HG03196 (cell line): Measurements from ENCODE around the gene AP5Z1.
A peak's percentile ranks its signal among the peaks of the same experiment; 100 is the strongest.

Experiments used
- ATAC-seq: cut with Tn5 transposase; IDR thresholded peaks from one replicate; pipeline ENCODE4 v1.9.1; 2021; ENCODE audit not compliant: unreplicated experiment

AP5Z1 gene

DNA sequence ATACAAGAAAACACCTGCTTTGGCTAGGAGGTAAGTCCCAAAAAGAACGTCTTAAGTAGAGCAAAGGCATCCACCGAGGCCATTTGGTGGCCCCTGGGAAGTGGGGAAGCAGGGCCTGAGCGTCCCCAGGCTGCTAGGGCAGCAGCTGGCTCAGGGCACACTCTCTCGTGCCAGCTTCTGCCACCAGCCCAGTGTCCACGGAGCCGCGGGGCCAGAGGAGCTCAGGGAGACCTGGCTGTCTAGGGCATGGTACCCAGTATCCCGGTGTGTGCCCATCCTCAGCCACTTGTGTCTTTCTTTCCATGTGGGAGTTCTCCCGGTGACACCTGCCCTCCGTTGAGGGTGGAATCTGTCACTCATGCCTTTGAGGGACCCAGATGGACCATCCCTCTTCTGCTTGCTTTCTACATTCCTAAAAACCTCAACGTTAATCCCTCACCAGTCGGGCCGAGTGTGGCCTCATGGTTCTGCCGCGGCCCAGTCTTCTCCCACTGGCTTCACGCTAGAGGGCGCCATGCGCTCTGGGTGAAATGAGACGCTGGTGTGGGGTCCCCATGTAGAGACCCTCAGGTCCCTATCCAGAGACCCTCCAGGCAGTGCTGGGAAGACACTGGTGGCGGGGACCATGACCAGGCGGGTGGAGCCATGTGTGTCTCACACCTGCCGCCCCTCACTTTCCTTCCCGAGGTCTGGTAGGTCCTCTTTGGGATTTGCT lies 9.5 kb upstream of the AP5Z1 start:
- ATAC-seq: no peak

DNA sequence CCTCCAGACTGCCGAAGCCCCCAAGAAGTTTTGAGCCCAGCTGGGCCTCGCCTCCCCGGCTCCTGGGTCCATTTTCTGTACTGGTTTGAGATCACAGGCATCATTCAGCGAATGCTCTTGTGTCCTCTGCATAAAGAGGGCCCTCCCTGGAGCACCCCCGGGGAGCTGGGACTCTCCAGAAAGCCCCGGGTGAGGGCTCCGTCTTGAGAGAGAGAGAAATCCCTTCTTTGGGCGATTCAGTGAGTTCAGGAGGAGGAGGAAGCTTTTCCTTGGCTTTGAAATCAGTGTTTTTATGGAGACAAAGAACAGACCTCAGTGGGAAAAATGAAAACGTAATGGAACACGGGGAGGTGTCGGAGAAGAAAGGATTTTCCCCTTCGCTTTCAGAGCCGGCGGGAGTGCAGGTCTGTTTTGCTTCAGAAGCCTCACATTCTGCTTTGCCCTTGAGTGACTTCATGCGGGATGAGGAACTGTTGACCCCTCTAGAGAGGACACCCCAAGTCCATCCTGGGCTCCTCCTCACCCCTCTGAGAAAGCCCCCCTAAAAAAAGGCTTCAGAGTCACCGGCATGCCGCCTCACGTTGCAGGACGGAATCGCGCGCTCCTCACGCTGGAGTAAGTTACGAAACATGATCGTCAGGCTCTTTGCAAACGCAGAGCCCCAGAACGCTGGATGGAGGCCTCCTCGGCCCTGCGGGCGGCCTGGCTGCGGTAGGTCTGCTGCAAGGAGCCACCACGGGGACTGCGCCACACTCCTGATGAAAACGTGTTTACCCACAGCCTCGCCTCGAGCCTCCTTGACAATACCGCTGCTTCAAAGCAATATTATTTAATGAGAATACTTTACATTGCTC lies 8.5 kb upstream of the AP5Z1 start:
- ATAC-seq: no peak

DNA sequence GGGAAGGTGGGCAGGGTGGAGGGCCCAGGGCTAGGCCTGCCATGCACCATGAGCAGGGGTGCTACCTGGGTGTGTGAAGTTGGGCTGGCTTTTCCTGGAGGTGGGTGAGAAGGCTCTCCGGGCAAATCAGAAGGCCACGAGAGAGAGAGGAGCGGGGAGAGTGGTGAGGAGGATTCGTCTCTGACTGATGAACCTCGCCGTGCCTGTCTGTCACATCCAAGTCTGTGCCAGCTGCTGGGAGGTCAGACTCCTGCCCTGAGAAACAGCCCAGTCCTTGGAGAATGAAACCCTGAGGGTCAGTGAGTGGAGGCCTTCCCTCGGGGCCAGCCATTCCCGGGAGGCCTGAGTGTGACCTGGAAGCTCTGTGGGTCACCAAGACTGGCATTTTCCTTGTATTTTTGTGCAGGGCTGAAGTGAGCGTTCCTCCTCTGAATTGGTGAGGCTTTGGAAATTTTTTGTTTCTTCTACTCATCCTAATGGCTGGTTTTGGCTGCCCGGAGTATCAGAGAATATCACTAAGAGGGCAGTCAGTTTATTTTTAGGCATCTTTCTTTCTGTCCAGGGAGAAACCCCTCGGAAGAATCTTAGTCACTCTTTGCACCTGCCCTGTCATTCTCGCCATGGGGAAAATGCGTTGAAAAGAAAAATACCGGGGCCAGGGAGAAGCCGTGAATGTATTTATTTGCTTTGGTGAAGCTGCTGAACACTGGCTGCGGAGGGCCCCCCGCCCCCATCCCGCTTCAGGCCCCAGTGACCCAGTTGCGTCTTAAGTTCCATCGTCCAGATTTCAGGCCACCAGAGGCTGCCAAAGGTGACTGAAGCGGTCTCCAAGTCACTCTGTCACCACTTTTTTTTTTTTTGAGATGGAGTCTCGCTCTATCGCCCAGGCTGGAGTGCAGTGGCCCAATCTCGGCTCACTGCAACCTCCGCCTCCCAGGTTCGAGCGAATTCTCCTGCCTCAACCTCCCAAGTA lies 6.5 kb upstream of the AP5Z1 start:
- no peak for ATAC-seq

DNA sequence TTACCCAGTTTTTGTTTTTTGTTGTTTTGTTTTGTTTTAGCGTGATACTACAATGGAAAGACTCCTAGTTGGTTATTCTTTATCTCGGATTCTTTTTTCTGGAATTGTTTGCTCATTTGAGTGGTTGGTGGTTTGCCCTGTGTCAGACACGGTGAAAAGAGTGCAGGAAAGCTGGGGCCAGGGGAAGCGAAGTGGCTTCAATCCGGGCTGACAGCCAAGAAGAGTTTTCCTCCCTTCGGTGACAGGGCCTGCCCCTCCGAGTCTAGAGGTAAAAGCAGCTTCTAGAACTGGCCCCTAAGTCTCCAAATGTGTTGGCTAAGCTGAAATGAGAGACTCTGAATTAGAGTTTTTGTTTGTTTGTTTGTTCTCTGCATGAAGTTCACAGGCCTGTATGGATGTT lies 5.7 kb upstream of the AP5Z1 start:
- ATAC-seq: no peak

DNA sequence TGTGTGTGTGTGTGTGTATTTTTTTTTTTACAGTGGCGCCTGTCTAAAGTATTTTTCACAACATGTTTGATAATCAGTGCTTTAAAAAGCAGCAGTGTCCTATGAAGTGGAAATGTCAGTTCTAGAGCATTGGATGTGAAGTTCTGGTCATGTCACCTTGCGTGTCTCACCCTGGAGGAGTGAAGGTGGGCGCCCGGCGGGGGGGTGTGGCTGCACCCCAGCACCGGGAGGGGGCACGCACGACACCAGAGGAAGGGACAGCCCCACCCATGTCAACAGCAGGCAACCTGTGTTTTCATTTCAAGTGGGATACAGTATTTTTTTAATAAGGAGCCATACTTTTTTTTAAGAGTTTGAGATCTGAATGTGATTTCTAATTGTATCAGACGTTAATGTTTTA lies 4.5 kb upstream of the AP5Z1 start:
- no peak for ATAC-seq

DNA sequence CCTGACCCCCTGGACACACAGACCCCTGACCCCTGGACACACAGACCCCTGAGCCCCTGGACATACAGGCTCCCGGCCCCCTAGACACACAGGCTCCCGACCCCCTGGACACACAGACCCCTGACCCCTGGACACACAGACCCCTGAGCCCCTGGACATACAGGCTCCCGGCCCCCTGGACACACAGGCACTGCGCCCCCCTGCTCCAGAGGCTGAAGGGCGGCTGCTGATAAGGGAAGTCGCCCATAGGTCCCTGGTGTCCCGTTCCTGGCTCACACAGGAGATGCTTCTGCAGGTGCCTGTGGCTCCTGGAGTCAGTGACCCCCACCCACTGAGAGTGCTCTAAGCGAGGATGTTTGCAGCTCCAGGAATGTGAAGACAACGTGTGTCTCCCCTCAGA lies 3.7 kb upstream of the AP5Z1 start:
- ATAC-seq: no peak

DNA sequence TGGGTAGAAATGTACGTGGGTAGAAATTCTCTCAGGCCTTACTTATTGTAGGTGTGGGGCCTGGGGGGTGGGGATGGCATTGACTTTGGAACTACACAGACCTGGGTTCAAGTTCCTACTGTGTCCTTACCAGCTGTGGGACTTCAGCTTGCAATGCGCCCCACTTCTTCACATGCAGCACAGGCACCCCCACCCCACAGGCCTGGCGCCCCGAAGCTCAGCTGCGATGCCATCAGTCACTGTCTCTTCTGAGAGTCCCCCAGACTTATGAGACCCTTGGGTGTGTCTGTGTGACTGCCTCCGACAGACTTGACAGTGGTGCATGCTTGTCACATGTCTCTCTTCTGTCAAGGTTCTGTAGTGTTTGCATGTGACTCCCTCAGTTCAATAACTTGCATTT lies 3.1 kb upstream of the AP5Z1 start:
- ATAC-seq: no peak

- no peak for ATAC-seq
Observed at GRCh38 chr7:4774007-4774406, 1.4 kb upstream of the AP5Z1 start.

DNA sequence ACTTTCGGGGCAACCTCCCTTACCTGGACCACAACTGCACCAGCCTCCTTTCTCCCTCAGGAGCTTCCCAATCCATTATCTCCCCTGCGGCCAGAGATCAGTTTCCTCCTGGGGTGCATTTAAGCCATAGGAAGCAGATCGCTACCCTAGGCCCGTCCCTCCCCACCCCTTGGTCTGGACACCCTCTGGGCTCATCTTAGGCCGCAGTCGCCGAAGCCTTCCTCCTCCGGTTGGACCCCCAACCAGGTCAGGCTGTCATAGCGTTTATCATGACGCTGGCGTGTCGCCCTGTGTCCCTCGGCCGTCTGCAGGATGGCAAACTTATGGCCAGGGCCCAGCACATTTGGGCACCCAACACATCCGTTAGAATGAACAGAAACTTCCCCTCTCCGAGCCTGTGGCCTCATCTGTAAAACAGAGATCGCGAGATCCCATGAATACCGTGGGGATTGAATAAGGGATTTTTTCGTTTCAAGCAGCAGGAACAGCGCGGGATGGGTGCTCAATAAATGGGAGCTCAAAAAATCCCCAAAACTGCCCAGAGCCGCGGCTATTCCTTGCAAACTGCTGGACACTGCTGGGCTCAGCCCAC lies 669 bp upstream of the AP5Z1 start:
- ATAC-seq: peak; percentile 29

GRCh38 chr7:4775848-4776623 lies 613 bp downstream of the AP5Z1 start:
- no peak for ATAC-seq

DNA sequence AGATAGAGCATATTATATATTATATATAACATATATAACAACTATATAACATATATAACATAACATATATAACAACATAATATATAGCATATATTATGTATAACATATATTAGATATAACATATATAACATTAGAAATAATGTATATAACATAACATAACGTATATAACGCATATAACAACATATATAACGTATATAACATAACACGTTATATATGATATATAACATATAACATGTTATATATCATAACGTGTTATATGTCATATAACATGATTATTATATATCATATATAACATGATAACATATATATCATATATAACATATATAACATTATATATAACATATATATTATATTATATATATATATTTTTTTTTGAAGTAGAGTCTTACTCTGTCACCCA lies 3.7 kb downstream of the AP5Z1 start:
- no peak for ATAC-seq

GRCh38 chr7:4781366-4782069 lies 6.1 kb downstream of the AP5Z1 start:
- ATAC-seq: no peak

DNA sequence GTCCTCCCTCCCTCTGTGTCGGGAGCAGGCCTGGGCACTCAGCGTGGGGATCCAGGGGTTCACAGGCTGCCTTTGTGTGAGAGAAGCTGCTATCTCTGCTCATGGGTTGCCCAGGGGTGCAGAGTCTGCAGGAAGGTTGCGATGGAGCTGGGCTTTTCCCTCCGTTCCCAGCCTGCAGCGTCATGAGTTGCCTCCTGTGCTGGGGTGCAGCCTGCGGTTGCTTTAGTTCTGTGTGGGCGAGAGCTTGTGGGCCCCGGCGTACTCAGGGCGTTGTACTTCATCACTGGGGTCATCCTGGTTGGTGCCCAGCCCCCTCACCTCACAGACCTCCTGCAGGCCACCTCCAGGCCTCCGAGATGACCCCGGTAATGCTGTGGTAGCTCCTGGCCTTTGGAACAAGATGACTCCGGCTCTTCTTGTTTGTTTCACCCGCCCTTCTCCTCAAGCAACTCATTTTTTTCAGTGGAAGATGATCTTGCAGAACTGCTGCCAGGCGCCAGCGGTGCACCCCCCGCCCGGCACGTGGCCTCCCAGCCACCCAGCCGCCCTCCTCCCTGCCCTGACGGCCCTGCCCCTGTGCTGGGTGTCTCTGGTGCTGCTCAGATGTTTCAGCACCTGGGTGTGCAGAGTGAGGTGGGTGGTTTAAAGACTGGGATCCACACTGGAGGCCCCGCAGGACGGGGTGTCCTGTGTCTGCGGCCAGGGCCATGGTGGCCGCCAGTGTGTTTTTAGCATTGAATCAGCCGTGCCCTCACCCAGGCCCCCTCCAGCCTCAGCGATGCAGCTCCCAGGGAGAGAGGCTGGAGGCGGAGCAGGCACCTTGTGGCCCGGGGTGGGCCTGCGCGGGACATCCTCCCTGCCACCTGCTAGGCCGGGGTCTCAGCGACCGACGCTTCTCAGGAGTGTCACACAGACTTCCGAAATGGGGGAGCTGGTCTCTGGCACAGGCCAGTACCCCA lies 7.2 kb downstream of the AP5Z1 start:
- no peak for ATAC-seq

- no peak for ATAC-seq
Observed at GRCh38 chr7:4783292-4783652, 7.8 kb downstream of the AP5Z1 start.

GRCh38 chr7:4783762-4784351 lies 8.4 kb downstream of the AP5Z1 start:
- no peak for ATAC-seq

DNA sequence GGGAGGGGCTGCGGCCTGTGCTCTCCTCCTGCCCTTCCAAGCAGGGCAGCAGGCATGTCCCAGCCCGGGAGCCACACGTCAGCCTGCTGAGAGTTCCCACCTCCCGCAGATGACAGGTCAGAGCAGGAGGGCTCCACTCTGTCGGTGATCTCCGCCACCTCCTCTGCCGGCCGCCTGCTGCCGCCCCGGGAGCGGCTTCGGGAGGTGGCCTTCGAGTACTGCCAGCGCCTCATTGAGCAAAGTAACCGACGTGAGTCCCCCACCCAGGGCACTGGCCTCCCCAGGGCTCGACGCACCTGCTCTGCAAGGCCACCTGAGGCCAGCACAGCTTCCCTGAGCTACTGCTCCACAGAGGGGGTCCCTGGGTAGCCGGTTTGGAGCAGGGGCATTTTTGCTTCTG lies 9.4 kb downstream of the AP5Z1 start:
- ATAC-seq: no peak

- no peak for ATAC-seq
Observed at GRCh38 chr7:4785371-4785770, 9.9 kb downstream of the AP5Z1 start.

DNA sequence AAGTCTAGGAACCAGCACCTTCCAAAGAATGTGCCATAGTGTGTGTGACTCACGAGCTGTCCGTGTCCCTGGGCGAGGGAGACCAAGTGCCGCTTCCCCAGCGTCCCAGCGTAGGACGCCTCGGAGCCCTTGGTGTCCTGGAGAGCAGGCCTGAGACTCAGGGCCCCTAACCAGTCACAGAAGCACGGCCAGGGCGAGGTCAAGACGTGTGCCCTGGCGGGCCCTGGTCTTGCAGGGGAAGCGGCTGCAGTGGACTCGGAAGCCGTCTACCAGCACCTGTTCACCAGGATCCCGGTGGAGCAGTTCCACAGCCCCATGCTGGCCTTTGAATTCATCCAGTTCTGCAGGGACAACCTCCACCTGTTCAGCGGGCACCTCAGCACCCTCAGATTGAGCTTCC lies 10.6 kb downstream of the AP5Z1 start:
- no peak for ATAC-seq
